Hematopoietic multipotent progenitor cell treated with erythropoietin and hydrocortisone succinate and interleukin-3 and kit ligand, for 15 days (in vitro differentiated cells): ENCODE data around the gene RTF2.
"Not testable (repeated sequence)": the region's sequence is repeated elsewhere in the genome, so short reads cannot be mapped to it uniquely, and the experiment has no call there.

Source experiments
- DNase-seq: peaks from one replicate; pipeline ENCODE4 v3.0.0-alpha.2; 2015; ENCODE audit warnings: low spot score

Gene RTF2

GRCh38 chr20:56488566-56488965, 20.1 kb downstream of the RTF2 start:
- no peak for DNase-seq

DNA sequence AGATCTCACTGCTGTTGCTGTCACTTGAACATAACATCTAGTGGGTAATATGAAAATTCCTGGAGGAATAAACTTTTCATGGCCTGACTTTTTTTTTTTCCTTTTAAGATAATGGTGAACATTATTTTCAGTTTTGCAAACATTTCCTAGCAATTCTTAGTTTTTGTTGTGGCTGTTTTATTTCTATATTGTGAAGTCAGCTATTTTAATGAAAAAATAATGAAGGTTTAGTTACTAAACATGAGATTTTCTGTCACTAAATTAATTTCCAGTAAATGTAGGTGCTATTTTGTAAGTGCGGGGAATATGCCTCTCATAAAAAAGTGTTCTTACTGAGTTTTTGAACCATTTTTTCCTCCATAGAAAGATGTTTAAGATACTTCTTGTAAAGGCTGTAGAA, 32.7 kb downstream of the RTF2 start:
- DNase-seq = no peak

- DNase-seq = no peak
Observed at GRCh38 chr20:56503916-56504315, 35.5 kb downstream of the RTF2 start.

DNA sequence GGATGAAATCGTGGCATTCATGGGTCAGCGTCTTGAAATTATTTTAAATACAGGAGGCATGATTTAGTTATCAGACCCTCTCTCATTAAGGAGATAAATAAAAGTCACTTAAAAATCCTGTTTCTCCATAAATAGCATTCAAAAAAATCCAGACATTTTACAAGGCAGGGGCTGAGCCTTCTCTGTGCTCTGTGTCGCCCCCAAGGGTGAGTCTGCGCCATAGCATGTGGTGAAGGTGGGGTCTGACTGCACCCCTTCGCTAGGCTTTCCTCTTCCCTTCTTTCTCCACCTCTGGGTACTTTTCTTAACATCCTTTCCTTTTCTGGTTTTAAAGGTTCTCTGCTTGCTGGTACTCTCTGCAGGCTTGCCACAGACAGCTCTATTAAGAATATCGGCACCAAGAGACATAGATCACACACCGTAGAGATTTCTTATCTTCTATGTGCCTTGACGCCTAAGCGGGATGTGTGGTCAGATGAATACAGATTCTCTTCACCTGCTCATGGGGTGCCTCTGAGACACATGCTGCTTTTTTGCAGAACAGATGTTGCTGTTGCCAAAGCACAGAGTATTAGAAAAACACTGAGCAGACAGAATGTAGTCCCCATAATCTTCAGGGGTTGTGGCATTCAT, 36.1 kb downstream of the RTF2 start:
- peak; percentile 16 for DNase-seq

GRCh38 chr20:56506103-56506502, 37.7 kb downstream of the RTF2 start:
- no peak for DNase-seq

DNA sequence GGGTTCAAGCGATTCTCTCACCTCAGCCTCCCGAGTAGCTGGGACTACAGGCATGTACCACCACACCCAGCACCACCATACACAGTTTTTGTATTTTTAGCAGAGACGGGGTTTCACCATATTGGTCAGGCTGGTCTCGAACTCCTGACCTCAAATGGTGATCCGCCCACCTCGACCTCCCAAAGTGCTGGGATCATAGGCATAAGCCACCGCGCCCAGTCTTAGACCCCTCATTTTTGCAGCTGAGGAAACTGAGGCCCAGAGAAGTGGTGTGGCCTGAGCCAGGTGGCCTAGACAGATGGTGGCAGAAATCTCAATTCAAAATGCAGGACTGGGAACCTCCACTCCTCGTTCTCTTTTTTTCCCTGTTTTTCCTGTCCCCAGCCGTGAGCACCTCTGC, 43.5 kb downstream of the RTF2 start:
- no peak for DNase-seq

- no peak for DNase-seq
Observed at GRCh38 chr20:56513161-56514150, 45.0 kb downstream of the RTF2 start.

GRCh38 chr20:56516631-56517030, 48.2 kb downstream of the RTF2 start:
- DNase-seq = no peak

- DNase-seq = no peak
Observed at GRCh38 chr20:56517211-56517610, 48.8 kb downstream of the RTF2 start.

DNA sequence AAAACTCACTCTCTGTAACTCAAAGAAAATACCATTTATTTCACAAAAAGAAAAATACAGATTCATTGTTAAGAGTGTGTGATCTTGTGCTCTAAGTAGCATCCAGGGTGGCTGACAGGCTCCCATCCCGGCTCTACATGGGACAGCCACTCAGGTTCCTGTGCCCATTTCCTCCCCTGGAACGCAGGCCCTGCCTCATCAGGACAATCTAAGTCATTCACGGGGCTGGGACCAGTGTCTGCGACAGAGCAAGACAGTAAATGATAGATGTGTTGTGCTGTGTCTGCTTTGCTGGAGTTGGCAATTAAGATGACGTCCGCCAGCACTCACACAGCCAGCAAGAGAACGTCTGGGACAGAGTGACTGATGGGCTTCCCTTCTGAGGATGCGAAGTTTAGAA, 49.2 kb downstream of the RTF2 start:
- no peak for DNase-seq

GRCh38 chr20:56518126-56518525, 49.7 kb downstream of the RTF2 start:
- DNase-seq = no peak

GRCh38 chr20:56518721-56519398, 50.4 kb downstream of the RTF2 start:
- peak; percentile 63 for DNase-seq

DNA sequence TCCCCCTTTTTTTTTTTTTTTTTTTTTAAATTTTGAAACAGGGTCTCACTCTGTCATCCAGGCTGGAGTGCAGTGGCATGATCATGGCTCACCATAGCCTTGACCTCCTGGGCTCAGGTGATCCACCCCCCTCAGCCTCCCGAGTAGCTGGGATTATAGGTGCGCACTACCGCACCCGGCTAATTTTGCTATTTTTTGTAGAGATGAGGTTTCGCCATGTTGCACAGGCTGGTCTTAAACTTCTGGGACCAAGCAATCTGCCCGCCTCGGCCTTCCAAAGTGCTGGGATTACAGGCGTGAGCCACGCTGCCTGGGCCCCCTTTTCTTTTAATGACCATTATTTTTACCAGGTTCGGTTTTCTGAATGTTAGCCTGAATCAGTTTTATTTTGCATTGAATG, 51.1 kb downstream of the RTF2 start:
- DNase-seq = no peak

GRCh38 chr20:56520180-56520579, 51.8 kb downstream of the RTF2 start:
- DNase-seq = no peak

GRCh38 chr20:56520746-56521354, 52.4 kb downstream of the RTF2 start:
- not testable (repeated sequence) for DNase-seq

- DNase-seq = no peak
Observed at GRCh38 chr20:56522311-56522710, 53.9 kb downstream of the RTF2 start.

- DNase-seq = not testable (repeated sequence)
Observed at GRCh38 chr20:56524444-56524843, 56.0 kb downstream of the RTF2 start, which contains the start of gene FAM209A. Gene FAM209A (plus strand): TSS chr20:56524744. CDS start chr20:56524809, 65 bp downstream.

- DNase-seq = no peak
Observed at GRCh38 chr20:56527521-56527920, 59.1 kb downstream of the RTF2 start.

DNA sequence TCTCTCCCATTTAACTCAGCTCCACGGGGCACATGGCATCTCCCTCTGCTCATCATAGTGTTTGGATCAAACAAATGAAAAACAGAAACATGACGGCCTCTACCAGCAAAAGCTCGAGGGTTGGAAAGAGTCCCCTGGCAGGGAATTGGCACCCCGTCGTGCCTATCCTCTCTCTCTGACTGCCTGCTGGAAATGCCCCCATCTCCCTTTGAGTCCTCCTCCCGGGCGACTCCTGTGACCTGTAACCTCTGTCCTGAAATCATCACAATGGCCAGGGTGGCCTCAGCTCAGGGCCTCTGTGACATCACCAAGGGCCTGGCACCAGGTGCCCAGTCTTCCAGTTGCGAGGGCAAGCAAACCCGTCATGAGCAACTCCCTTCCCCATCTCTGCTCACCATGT, 64.5 kb downstream of the RTF2 start, which contains the start of gene FAM209B:
Gene FAM209B (plus strand): TSS at position 301 of the 400 bp plus-strand sequence. CDS start 96 bp downstream, at position 397.
- not testable (repeated sequence) for DNase-seq

DNA sequence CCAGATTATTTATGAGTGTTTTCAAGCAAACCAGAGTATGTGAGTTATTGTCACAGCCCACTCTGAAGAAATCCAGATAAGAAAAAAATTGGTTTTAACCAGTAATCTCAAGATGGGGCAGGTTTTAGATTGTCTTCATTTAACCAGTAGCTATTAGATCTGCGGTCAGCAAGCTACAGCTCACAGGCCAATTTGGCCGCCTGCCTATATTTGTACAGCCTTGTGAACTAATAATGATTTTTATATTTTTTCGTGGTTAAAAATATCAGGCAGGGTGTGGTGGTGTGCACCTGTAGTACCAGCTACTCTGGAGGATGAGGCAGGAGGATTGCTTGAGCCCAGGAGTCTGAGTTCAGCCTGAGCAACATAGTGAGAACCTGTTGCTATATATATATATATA, 69.6 kb downstream of the RTF2 start:
- no peak for DNase-seq

- no peak for DNase-seq
Observed at GRCh38 chr20:56540415-56540814, 72.0 kb downstream of the RTF2 start.

DNA sequence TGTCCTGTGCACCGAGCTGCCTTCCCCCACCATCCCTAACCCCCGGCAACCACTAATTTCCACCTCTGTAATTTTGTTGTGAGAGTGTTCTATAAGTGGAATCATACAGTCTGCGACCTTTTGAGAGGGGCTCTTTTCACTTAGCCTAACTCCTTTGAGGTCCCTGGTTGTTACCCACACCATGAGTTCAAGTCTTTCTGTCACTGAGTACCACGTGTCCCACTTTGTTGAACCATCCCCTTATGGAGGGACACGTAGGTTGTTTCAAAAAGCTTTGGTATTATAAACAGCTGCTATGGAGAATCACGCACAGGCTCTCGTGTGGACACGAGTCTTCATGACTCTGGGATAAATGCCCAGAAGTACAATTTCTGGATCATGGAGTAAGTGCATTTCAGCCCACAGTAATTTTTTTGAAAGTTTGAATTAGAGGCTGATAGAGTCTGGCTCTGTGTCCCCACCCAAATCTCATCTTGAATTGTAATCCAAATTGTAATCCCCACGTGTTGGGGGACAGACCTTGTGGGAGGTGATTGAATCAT, 74.1 kb downstream of the RTF2 start:
- no peak for DNase-seq
